Fibroblast of villous mesenchyme (primary cell): ENCODE results near the gene RAPGEF6. TPM values are rescaled to one million over a fixed set of nuclear protein-coding genes. Genes with fewer than 3 reads are reported as not detected.
"Not testable (repeated sequence)": the region's sequence is repeated elsewhere in the genome, so short reads cannot be mapped to it uniquely, and the experiment has no call there.

Experiments
- DNase-seq: peaks from one replicate; pipeline ENCODE4 v3.0.0-alpha.2; 2010; ENCODE audit warnings: low read depth
- H3K4me3 ChIP-seq: 2 replicates; pipeline ENCODE4 v1.5.1; 2011; ENCODE audit warnings: low read depth, mild to moderate bottlenecking, low read length
- total RNA-seq: library from RNA; depleted of rRNA; stranded (reverse); fragments of >200 nt; gene quantifications from 2 replicates; pipeline ENCODE4 v1.2.3, GENCODE V29; 2012
- TF ChIP-seq, protein P1 (sequence below): IDR thresholded peaks from 2 replicates; pipeline ENCODE4 v1.5.1; 2012; ENCODE audit warnings: low read depth, mild to moderate bottlenecking, low read length; ENCODE audit not compliant: insufficient read depth

RAPGEF6 gene
- total RNA-seq, 1 donor, result 21.6 TPM

DNA sequence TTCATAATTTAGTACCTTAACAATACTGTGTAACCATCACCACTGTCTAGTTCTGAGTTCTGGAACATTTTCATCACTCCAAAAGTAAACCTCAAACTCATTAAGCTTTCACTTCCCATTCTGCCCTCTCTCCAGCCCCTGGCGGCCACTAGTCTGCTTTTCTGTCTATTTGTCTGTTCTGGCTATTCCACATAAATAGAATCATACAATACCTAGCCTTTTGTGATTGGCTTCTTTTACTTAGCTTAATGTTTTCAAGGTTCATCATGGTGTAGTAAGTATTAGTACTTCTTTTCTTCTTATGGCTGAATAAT is 138.7 kb downstream of the RAPGEF6 start:
- DNase-seq, result no peak
- no peak overlapping the region for H3K4me3 ChIP-seq
- TF ChIP-seq, protein P1, sequence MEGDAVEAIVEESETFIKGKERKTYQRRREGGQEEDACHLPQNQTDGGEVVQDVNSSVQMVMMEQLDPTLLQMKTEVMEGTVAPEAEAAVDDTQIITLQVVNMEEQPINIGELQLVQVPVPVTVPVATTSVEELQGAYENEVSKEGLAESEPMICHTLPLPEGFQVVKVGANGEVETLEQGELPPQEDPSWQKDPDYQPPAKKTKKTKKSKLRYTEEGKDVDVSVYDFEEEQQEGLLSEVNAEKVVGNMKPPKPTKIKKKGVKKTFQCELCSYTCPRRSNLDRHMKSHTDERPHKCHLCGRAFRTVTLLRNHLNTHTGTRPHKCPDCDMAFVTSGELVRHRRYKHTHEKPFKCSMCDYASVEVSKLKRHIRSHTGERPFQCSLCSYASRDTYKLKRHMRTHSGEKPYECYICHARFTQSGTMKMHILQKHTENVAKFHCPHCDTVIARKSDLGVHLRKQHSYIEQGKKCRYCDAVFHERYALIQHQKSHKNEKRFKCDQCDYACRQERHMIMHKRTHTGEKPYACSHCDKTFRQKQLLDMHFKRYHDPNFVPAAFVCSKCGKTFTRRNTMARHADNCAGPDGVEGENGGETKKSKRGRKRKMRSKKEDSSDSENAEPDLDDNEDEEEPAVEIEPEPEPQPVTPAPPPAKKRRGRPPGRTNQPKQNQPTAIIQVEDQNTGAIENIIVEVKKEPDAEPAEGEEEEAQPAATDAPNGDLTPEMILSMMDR, result no peak

DNA sequence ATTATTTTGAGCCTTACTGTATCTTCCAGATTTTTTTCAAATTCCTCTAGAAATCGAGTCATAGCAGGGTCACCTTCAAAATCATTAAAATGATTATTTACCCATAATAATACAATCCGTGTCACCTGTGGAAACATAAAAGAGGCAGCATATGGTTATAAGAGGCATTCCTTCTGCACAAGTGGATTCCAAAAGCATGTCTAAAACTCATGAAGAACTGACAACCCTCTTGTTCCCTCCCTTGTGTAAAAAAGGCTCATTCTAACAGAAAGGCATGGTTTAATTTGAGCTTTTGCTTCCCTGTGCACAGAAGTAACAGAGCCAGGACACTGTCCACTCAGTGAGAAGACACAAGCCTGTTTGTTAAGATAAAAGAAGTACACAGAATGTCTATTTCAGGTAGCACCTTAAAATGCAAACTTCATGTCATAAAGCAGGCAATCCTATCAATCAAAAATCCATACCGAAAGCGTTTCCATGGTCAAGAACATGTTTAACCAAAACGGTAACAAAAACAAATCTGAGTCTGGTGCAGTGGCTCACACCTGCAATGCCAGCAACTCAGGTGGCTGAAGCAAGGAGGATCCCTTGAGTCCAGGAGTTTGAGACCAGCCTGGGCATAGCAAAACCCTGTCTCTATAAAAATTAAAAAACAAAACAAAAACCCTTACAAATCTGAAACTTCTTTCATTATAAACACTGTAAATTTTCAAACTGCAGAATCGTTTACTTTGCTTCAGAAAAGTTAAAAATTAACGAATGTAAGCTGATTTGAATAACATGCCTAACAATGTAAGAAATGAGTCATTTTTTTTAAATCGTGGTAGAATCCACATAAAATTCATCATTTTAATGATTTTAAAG is 139.3 kb downstream of the RAPGEF6 start:
- H3K4me3 ChIP-seq, result no peak overlapping the region
- TF ChIP-seq, protein P1, result no peak
- no peak for DNase-seq

DNA sequence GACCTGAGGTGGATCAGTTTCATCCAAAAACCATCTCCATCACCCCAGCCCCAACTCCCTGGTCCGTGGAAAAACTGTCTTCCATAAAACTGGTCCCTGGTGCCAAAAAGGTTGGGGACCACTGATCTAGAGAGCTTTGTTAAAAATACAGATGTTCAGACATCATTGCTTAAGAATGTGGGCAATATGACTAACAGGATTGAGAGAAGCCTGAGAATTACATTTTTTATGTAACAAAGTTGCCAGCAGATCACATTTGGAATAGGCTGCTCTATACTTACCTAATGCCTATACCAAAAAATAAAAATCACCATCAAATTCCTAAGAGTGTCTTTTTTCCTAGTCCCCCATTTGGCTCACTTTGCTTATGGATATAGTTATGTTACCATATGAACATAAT is 143.3 kb downstream of the RAPGEF6 start:
- no peak for DNase-seq
- H3K4me3 ChIP-seq, result no peak overlapping the region
- TF ChIP-seq, protein P1, result no peak

DNA sequence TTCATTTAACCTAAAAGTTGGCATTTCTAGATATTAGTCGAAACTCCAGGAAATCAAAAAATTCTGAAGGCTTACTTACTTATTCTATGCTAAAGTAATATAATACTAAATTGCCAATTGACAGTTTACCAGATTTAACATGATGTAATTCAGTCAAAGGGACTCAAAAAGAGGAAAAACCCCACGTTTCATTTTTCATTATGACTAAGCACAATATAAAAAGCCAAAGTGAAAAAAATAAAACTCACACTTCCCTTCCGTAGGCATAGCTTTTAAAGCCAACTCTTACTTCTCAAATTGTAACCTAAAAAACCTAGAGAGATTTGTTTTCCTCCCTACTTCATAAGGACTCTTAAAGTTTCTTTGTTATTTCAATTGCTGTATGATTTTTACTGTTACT is 146.6 kb downstream of the RAPGEF6 start:
- no peak for DNase-seq
- no peak overlapping the region for H3K4me3 ChIP-seq
- TF ChIP-seq, protein P1, result no peak

DNA sequence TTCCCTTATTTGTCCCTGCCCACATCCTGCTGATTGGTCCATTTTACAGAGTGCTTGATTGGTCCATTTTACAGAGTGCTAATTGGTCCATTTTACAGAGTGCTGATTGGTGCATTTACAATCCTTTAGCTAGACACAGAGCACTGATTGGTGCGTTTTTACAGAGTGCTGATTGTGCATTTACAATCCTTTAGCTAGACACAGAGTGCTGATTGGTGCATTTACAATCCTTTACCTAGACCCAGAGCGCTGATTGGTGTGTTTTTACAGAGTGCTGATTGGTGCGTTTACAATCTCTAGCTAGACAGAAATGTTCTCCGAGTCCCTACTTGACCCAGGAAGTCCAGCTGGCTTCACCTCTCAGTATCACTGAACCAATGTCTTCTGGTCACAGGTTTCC is 147.7 kb downstream of the RAPGEF6 start:
- not testable (repeated sequence) for H3K4me3 ChIP-seq, DNase-seq

DNA sequence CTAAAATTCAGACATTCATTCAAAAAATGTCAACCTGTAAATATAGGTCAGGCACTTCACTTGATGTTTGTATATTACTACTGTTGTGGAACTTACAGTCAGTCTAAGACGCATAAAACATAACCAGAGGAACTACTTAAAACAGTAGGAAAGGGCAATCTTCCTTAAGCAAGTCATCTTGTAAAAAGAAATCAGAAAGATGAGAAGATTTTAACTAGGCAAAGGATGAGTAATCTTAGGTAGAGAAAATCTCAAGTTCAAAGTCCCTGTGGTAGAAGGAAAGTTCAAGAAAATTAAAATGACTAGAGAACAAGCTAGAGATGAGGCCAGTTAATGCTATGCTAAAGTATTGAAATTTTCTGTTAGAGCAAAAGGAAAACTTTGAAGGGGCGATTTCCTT is 152.4 kb downstream of the RAPGEF6 start:
- TF ChIP-seq, protein P1, result no peak
- no peak for DNase-seq
- no peak overlapping the region for H3K4me3 ChIP-seq

DNA sequence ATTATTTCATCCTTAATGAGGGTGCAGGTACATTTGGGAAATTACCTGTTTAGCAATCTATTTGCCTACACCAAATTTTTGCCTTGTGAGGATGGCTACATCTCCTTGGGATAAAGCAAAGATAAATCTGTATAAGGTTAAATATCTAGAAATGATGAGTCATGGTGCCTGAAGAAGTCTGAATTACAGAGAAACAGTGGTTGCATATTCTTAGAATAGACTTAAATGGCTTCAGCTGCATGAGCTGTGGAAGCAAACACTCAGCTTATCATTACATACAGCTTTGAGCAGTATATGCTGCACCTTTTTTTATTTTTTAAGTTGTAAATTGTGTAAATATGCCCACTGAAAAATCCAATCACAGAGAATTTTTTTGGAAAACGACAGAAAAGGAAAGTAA is 153.5 kb downstream of the RAPGEF6 start:
- TF ChIP-seq, protein P1, result no peak
- no peak overlapping the region for H3K4me3 ChIP-seq
- DNase-seq, result no peak
